IMR-90 (cell line): ENCODE results near the gene CFP. TPM values are rescaled to one million over a fixed set of nuclear protein-coding genes. Genes with fewer than 3 reads are reported as not detected.

ENCODE experiments used
- ATAC-seq: fragments of 200-7000 bp; cut with Tn5 transposase; 2 replicates; pipeline ENCODE4 v1.9.1; 2020; ENCODE audit warnings: low read depth, mild to moderate bottlenecking, moderate library complexity
- BruUV-seq: library from RNA; stranded (reverse); fragments of 400-500 nt; replicated peaks from 2 replicates; lab custom pipeline; 2021; lab: Mats Ljungman, UMichigan
- CTCF ChIA-PET: fragments of 300-600 bp; formaldehyde crosslinking; extraction: SDS; loops from one replicate; lab custom pipeline; 2021; ENCODE audit warnings: antibody characterized with exemption; lab: Yijun Ruan, JAX
- POLR2A ChIA-PET: fragments of 300-600 bp; sonication (Branson Sonifier 250); formaldehyde crosslinking; loops from one replicate; lab custom pipeline; 2022; ENCODE audit warnings: antibody characterized with exemption; ENCODE audit not compliant: unreplicated experiment; lab: Charles Lee
- DNase-seq: peaks from one replicate; pipeline ENCODE4 v3.0.0; 2013
- H2AFZ ChIP-seq: replicated peaks from 2 replicates; pipeline ENCODE3; 2013; ENCODE audit warnings: low read length, mild to moderate bottlenecking; ENCODE audit not compliant: poor library complexity
- H2AK5ac ChIP-seq: 2 replicates; pipeline ENCODE4 v1.6.1; 2013; ENCODE audit warnings: low read depth, low read length, inconsistent platforms
- H2AK9ac ChIP-seq: replicated peaks from 2 replicates; pipeline ENCODE3; 2013; ENCODE audit warnings: mild to moderate bottlenecking, low read depth, low read length, moderate library complexity; ENCODE audit not compliant: poor library complexity
- H2BK120ac ChIP-seq: 2 replicates; pipeline ENCODE4 v1.6.1; 2013; ENCODE audit warnings: low read depth, low read length, inconsistent platforms
- H2BK15ac ChIP-seq: 3 replicates; pipeline ENCODE4 v1.6.1; 2013; ENCODE audit warnings: low read depth, low read length, inconsistent platforms
- H2BK20ac ChIP-seq: 2 replicates; pipeline ENCODE4 v1.6.1; 2013; ENCODE audit warnings: low read depth, mild to moderate bottlenecking, inconsistent platforms, low read length, moderate library complexity
- H2BK5ac ChIP-seq: 2 replicates; pipeline ENCODE4 v1.6.1; 2013; ENCODE audit warnings: mild to moderate bottlenecking, low read depth, low read length, inconsistent platforms; ENCODE audit not compliant: poor library complexity, severe bottlenecking
- H3K14ac ChIP-seq: replicated peaks from 2 replicates; pipeline ENCODE4 v1.6.1; 2013; ENCODE audit warnings: low read depth, low read length, inconsistent platforms
- H3K18ac ChIP-seq: 2 replicates; pipeline ENCODE4 v1.6.1; 2013; ENCODE audit warnings: low read depth, low read length, control low read depth
- H3K23ac ChIP-seq: 2 replicates; pipeline ENCODE4 v1.6.1; 2013; ENCODE audit warnings: low read depth, low read length, inconsistent platforms
- H3K27ac ChIP-seq: 2 replicates; pipeline ENCODE4 v1.5.1; 2013; ENCODE audit warnings: mild to moderate bottlenecking, control low read depth, low read length; ENCODE audit not compliant: insufficient read depth
- H3K27me3 ChIP-seq: 2 replicates; pipeline ENCODE4 v1.6.1; 2013; ENCODE audit warnings: low read length; ENCODE audit not compliant: control insufficient read depth, insufficient read depth
- H3K36me3 ChIP-seq: 2 replicates; pipeline ENCODE4 v1.6.1; 2013; ENCODE audit warnings: low read length, mixed read lengths; ENCODE audit not compliant: control insufficient read depth, insufficient read depth
- H3K4ac ChIP-seq: 2 replicates; pipeline ENCODE4 v1.6.1; 2013; ENCODE audit warnings: low read depth, low read length, inconsistent platforms
- H3K4me1 ChIP-seq: 2 replicates; pipeline ENCODE4 v1.6.1; 2013; ENCODE audit warnings: low read length, mixed read lengths; ENCODE audit not compliant: control insufficient read depth, insufficient read depth
- H3K4me2 ChIP-seq: 2 replicates; pipeline ENCODE4 v1.6.1; 2013; ENCODE audit warnings: low read depth, mild to moderate bottlenecking, control low read depth, low read length, moderate library complexity
- H3K4me3 ChIP-seq: 2 replicates; pipeline ENCODE4 v1.5.1; 2013; ENCODE audit warnings: low read depth, mild to moderate bottlenecking, control low read depth, low read length, moderate library complexity; ENCODE audit not compliant: insufficient read depth
- H3K56ac ChIP-seq: 2 replicates; pipeline ENCODE4 v1.6.1; 2013; ENCODE audit warnings: low read length, inconsistent platforms; ENCODE audit not compliant: insufficient read depth; ENCODE audit errors: extremely low read depth
- H3K79me1 ChIP-seq, 2 experiments: 2 replicates each; pipeline ENCODE4 v1.6.1; 2013; ENCODE audit warnings: low read length in 2 of 2, inconsistent platforms in 1 of 2, low read depth in 1 of 2
- H3K9ac ChIP-seq: 2 replicates; pipeline ENCODE4 v1.6.1; 2013; ENCODE audit warnings: low read depth, low read length, control low read depth
- H3K9me1 ChIP-seq: 2 replicates; pipeline ENCODE4 v1.6.1; 2013; ENCODE audit warnings: low read length, inconsistent platforms; ENCODE audit not compliant: insufficient read depth
- H3K9me3 ChIP-seq: 2 replicates; pipeline ENCODE4 v1.6.1; 2013; ENCODE audit warnings: low read length; ENCODE audit not compliant: control insufficient read depth, insufficient read depth
- H4K20me1 ChIP-seq: 2 replicates; pipeline ENCODE4 v1.6.1; 2013; ENCODE audit warnings: low read length, inconsistent platforms; ENCODE audit not compliant: insufficient read depth
- H4K5ac ChIP-seq: 2 replicates; pipeline ENCODE4 v1.6.1; 2013; ENCODE audit warnings: mild to moderate bottlenecking, low read depth, low read length, control low read depth
- H4K8ac ChIP-seq, 2 experiments: 2 replicates each; pipeline ENCODE4 v1.6.1; 2013; ENCODE audit warnings: low read depth in 2 of 2, low read length in 2 of 2, control low read depth in 1 of 2, inconsistent platforms in 1 of 2
- H4K91ac ChIP-seq: 2 replicates; pipeline ENCODE4 v1.6.1; 2013; ENCODE audit warnings: low read depth, low read length, inconsistent platforms; ENCODE audit not compliant: insufficient read depth
- BHLHE40 ChIP-seq: fragments of 150-350 bp; IDR thresholded peaks from 2 replicates; pipeline ENCODE4 v1.6.1; 2016; ENCODE audit warnings: mild to moderate bottlenecking, low read depth, low read length
- CEBPB ChIP-seq: IDR thresholded peaks from 2 replicates; pipeline ENCODE4 v1.6.1; 2012; ENCODE audit warnings: low read depth, low read length, improper control_type of control experiment
- CHD1 ChIP-seq: IDR thresholded peaks from 2 replicates; pipeline ENCODE4 v1.6.1; 2012; ENCODE audit warnings: low read depth, low read length, improper control_type of control experiment
- FOS ChIP-seq: fragments of 150-350 bp; IDR thresholded peaks from 2 replicates; pipeline ENCODE4 v1.6.1; 2016; ENCODE audit warnings: low read depth, low read length
- MAFK ChIP-seq: IDR thresholded peaks from 2 replicates; pipeline ENCODE4 v1.6.1; 2012; ENCODE audit warnings: low read depth, low read length, improper control_type of control experiment
- MAZ ChIP-seq: IDR thresholded peaks from 2 replicates; pipeline ENCODE4 v1.6.1; 2012; ENCODE audit warnings: low read depth, mild to moderate bottlenecking, low read length, improper control_type of control experiment, moderate library complexity, borderline replicate concordance
- MXI1 ChIP-seq: IDR thresholded peaks from 2 replicates; pipeline ENCODE4 v1.6.1; 2012; ENCODE audit warnings: low read depth, mild to moderate bottlenecking, low read length, moderate library complexity, borderline replicate concordance
- NFE2L2 ChIP-seq: fragments of 150-350 bp; IDR thresholded peaks from 2 replicates; pipeline ENCODE4 v1.6.1; 2016; ENCODE audit warnings: low read depth, mild to moderate bottlenecking, low read length
- POLR2A ChIP-seq: IDR thresholded peaks from 2 replicates; pipeline ENCODE4 v1.6.1; 2012; ENCODE audit warnings: mild to moderate bottlenecking, low read depth, low read length
- RAD21 ChIP-seq: IDR thresholded peaks from 2 replicates; pipeline ENCODE4 v1.6.1; 2012; ENCODE audit warnings: low read length, improper control_type of control experiment
- RCOR1 ChIP-seq: IDR thresholded peaks from 2 replicates; pipeline ENCODE4 v1.6.1; 2012; ENCODE audit warnings: mild to moderate bottlenecking, low read length, improper control_type of control experiment; ENCODE audit not compliant: insufficient replicate concordance
- RFX5 ChIP-seq: IDR thresholded peaks from 2 replicates; pipeline ENCODE4 v1.8.0; 2012; ENCODE audit warnings: low read depth, mild to moderate bottlenecking, low read length, moderate library complexity
- SMC3 ChIP-seq: fragments of 150-350 bp; IDR thresholded peaks from 2 replicates; pipeline ENCODE4 v1.6.1; 2016; ENCODE audit warnings: low read depth, mild to moderate bottlenecking, antibody characterized with exemption, low read length, moderate library complexity
- WGBS, 2 experiments: methylation state at CpG; one replicate each; pipeline versions ENCODE4 v1.1.5 to v1.1.7; 2013; ENCODE audit warnings: missing lambda C conversion rate in 2 of 2; ENCODE audit not compliant: insufficient read length in 1 of 2; ENCODE audit errors: extremely low coverage in 2 of 2; 5-methylcytosine and 5-hydroxymethylcytosine counted together
- dilution Hi-C: fragments of 300-500 bp; cut with HindIII; formaldehyde crosslinking; loops from one replicate; pipeline ENCODE4 v1.14.3; 2018; ENCODE audit warnings: low sequenced_read_pairs; ENCODE audit not compliant: unreplicated experiment
- in situ Hi-C: fragments of 300-500 bp; cut with MboI; formaldehyde crosslinking; loops from 3 replicates; pipeline ENCODE4 v1.14.3; 2019; ENCODE audit warnings: low sequenced_read_pairs, inconsistent platforms, mixed read lengths
- intact Hi-C: fragments of 100-400 bp; cut with micrococcal nuclease; formaldehyde crosslinking; loops from 2 replicates; pipeline ENCODE4 v1.10.0; 2022
- polyA plus RNA-seq, 3 experiments: library from polyadenylated mRNA; depleted of rRNA; stranded (reverse); fragments of >200 nt; gene quantifications; 2 replicates each; pipeline ENCODE4 v1.2.3, GENCODE V29; 2012; ENCODE audit warnings: low replicate concordance in 1 of 3
- total RNA-seq: library from RNA; depleted of rRNA; stranded (reverse); fragments of >200 nt; gene quantifications from 2 replicates; pipeline ENCODE4 v1.2.3, GENCODE V29; 2012
- TF ChIP-seq, protein P1 (sequence below): fragments of 150-350 bp; IDR thresholded peaks from 2 replicates; pipeline ENCODE4 v1.6.1; 2016; ENCODE audit warnings: low read depth, mild to moderate bottlenecking, low read length, moderate library complexity, borderline replicate concordance
- TF ChIP-seq, protein P2 (sequence below): conservative IDR thresholded peaks from 2 replicates; pipeline ENCODE4 v1.5.1; 2012; ENCODE audit warnings: mild to moderate bottlenecking, low read depth, low read length, improper control_type of control experiment
- TF ChIP-seq, protein P3 (sequence below): fragments of 150-350 bp; IDR thresholded peaks from 2 replicates; pipeline ENCODE4 v1.6.1; 2017; ENCODE audit warnings: mild to moderate bottlenecking, antibody characterized with exemption, low read length, low read depth

The CFP gene
- total and polyA plus RNA-seq, 2 of the 4 experiments (the other 2 are of a cell fraction): under 0.01 to 0.14 TPM

DNA sequence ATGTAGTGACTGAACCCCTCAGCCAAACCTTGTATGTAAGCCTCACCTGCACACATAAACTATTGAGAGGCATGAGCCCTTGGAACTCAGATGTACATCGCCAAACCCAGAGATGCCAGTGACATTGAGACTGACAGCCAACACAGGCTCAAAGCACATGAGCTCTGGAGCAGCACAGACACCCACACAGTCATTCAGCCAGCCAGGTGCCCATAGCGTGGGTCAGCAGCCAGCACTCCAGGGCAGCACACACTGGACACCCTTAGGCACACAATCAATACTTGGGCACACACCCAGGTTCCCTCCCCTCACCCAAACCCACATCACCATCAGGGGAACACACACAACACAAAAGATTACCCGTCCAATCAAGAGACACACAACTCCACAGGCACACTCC, 51.8 kb downstream of the CFP start:
- peak overlapping the region; percentile 58 for H4K5ac ChIP-seq
- no peaks in the 10 kb centered on the region for H4K20me1 ChIP-seq
- H3K56ac ChIP-seq: no peak overlapping the region
- H3K4ac ChIP-seq: peak overlapping the region; percentile 84
- TF ChIP-seq NFE2L2 (no peak), FOS (no peak), CHD1 (no peak), MAFK (no peak), RCOR1 (no peak), BHLHE40 (no peak), POLR2A (no peak), SMC3 (no peak), MAZ (no peak), MXI1 (no peak), RFX5 (no peak), RAD21 (no peak), CEBPB (no peak)
- TF ChIP-seq, protein P1, sequence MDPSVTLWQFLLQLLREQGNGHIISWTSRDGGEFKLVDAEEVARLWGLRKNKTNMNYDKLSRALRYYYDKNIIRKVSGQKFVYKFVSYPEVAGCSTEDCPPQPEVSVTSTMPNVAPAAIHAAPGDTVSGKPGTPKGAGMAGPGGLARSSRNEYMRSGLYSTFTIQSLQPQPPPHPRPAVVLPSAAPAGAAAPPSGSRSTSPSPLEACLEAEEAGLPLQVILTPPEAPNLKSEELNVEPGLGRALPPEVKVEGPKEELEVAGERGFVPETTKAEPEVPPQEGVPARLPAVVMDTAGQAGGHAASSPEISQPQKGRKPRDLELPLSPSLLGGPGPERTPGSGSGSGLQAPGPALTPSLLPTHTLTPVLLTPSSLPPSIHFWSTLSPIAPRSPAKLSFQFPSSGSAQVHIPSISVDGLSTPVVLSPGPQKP: no peak
- TF ChIP-seq, protein P2, sequence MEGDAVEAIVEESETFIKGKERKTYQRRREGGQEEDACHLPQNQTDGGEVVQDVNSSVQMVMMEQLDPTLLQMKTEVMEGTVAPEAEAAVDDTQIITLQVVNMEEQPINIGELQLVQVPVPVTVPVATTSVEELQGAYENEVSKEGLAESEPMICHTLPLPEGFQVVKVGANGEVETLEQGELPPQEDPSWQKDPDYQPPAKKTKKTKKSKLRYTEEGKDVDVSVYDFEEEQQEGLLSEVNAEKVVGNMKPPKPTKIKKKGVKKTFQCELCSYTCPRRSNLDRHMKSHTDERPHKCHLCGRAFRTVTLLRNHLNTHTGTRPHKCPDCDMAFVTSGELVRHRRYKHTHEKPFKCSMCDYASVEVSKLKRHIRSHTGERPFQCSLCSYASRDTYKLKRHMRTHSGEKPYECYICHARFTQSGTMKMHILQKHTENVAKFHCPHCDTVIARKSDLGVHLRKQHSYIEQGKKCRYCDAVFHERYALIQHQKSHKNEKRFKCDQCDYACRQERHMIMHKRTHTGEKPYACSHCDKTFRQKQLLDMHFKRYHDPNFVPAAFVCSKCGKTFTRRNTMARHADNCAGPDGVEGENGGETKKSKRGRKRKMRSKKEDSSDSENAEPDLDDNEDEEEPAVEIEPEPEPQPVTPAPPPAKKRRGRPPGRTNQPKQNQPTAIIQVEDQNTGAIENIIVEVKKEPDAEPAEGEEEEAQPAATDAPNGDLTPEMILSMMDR: no peak
- TF ChIP-seq, protein P3, sequence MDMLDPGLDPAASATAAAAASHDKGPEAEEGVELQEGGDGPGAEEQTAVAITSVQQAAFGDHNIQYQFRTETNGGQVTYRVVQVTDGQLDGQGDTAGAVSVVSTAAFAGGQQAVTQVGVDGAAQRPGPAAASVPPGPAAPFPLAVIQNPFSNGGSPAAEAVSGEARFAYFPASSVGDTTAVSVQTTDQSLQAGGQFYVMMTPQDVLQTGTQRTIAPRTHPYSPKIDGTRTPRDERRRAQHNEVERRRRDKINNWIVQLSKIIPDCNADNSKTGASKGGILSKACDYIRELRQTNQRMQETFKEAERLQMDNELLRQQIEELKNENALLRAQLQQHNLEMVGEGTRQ: no peak
- WGBS, 2 experiments: no CpG with 5 or more reads among the region's 3 CpGs
- H3K79me1 ChIP-seq: peaks cover 3 to 8% of the 10 kb centered on the region in 2 experiments; a peak in 1 of 4 replicates
- in situ Hi-C loops (no loop called here), intact Hi-C loops (no loop called here), dilution Hi-C loops (no loop called here)
- H2BK20ac ChIP-seq: peak overlapping the region; percentile 63
- DNase-seq (no peak), ATAC-seq (no peak)
- H2BK15ac ChIP-seq: peak overlapping the region; percentile 38; the same call in 1 of the 3 replicates
- H2BK120ac ChIP-seq: peak overlapping the region; percentile 72
- H2AK5ac ChIP-seq: peak overlapping the region; percentile 87
- peak overlapping the region; percentile 57 for H2AK9ac ChIP-seq
- CTCF ChIA-PET: no interaction called here
- no peak overlapping the region for H3K9ac ChIP-seq
- H3K36me3 ChIP-seq: no peaks in the 10 kb centered on the region
- H3K4me3 ChIP-seq: no peak overlapping the region
- peak overlapping the region in 1 of 2 experiments; percentile 61; a peak in 1 of 4 replicates for H4K8ac ChIP-seq
- H3K27ac ChIP-seq: peak overlapping the region; percentile 73
- peaks cover 33% of the 10 kb centered on the region for H3K4me1 ChIP-seq
- no peak overlapping the region for H3K14ac ChIP-seq
- peaks cover 16% of the 10 kb centered on the region for H3K9me1 ChIP-seq
- peak overlapping the region; percentile 38 for H3K18ac ChIP-seq
- no peaks in the 10 kb centered on the region for H3K27me3 ChIP-seq
- H3K23ac ChIP-seq: peak overlapping the region; percentile 74; the same call in 1 of the 2 replicates
- peak overlapping the region; percentile 64 for H2AFZ ChIP-seq
- H2BK5ac ChIP-seq: peak overlapping the region; percentile 74
- BruUV-seq: no TSS peak
- POLR2A ChIA-PET: no interaction called here
- peak overlapping the region; percentile 66; the same call in 1 of the 2 replicates for H4K91ac ChIP-seq
- H3K4me2 ChIP-seq: peak overlapping the region; percentile 21; the same call in 1 of the 2 replicates
- no peaks in the 10 kb centered on the region for H3K9me3 ChIP-seq
